Smooth muscle cell (in vitro differentiated cells): ENCODE data around the gene YWHAB. TPM values are rescaled to one million over a fixed set of nuclear protein-coding genes. Genes with fewer than 3 reads are reported as not detected.

Experiments
- DNase-seq: peaks from one replicate; lab custom pipeline; 2025; ENCODE audit not compliant: unreplicated experiment; lab: John Stamatoyannopoulos, UW
- H2AFZ ChIP-seq: fragments of 200-600 bp; sonication (generic); 2 replicates; pipeline ENCODE4 v1.6.0; 2016; ENCODE audit warnings: antibody characterized with exemption, low read depth, mild to moderate bottlenecking
- H3F3A ChIP-seq: fragments of 200-600 bp; sonication (generic); 2 replicates; pipeline ENCODE4 v1.6.0; 2017; ENCODE audit warnings: antibody characterized with exemption, low read depth
- H3K27ac ChIP-seq: fragments of 200-600 bp; sonication (generic); 2 replicates; pipeline ENCODE4 v1.5.1; 2016; ENCODE audit warnings: low read depth, mild to moderate bottlenecking
- H3K27me3 ChIP-seq: fragments of 200-600 bp; sonication (generic); 2 replicates; pipeline ENCODE4 v1.6.1; 2016; ENCODE audit warnings: low read depth, mild to moderate bottlenecking
- H3K36me3 ChIP-seq: fragments of 200-600 bp; sonication (generic); 2 replicates; pipeline ENCODE4 v1.5.1; 2016; ENCODE audit warnings: low read depth
- H3K4me1 ChIP-seq: fragments of 200-600 bp; sonication (generic); 2 replicates; pipeline ENCODE4 v1.5.1; 2016; ENCODE audit warnings: low read depth
- H3K4me2 ChIP-seq: fragments of 200-600 bp; sonication (generic); 2 replicates; pipeline ENCODE4 v1.6.0; 2016; ENCODE audit warnings: mild to moderate bottlenecking
- H3K4me3 ChIP-seq: fragments of 200-600 bp; sonication (generic); 2 replicates; pipeline ENCODE4 v1.5.1; 2016; ENCODE audit warnings: mild to moderate bottlenecking
- H3K79me2 ChIP-seq: fragments of 200-600 bp; sonication (generic); 2 replicates; pipeline ENCODE4 v1.6.0; 2016; ENCODE audit warnings: low read depth, mild to moderate bottlenecking
- H3K9ac ChIP-seq: fragments of 200-600 bp; sonication (generic); 2 replicates; pipeline ENCODE4 v1.6.0; 2016; ENCODE audit warnings: low read depth
- H3K9me3 ChIP-seq: fragments of 200-600 bp; sonication (generic); replicated peaks from 2 replicates; pipeline ENCODE4 v1.5.1; 2016; ENCODE audit warnings: low read depth
- H4K20me1 ChIP-seq: fragments of 200-600 bp; sonication (generic); 2 replicates; pipeline ENCODE4 v1.6.0; 2016; ENCODE audit warnings: low read depth
- CTCF ChIP-seq: fragments of 200-600 bp; sonication (generic); IDR thresholded peaks from 2 replicates; pipeline ENCODE4 v1.5.1; 2017; ENCODE audit warnings: borderline replicate concordance, mild to moderate bottlenecking, antibody characterized with exemption; ENCODE audit not compliant: insufficient read depth, poor library complexity, severe bottlenecking
- WGBS: methylation state at CpG from one replicate; pipeline ENCODE4 v1.1.7; 2016; ENCODE audit warnings: low lambda C conversion rate; 5-methylcytosine and 5-hydroxymethylcytosine counted together
- polyA plus RNA-seq: library from polyadenylated mRNA; unstranded; fragments of >200 nt; fragmentation: Nextera tagmentation; extraction: Ambion mirVana; gene quantifications from 2 replicates; pipeline ENCODE4 v1.2.1, GENCODE V29; 2016
- total RNA-seq: library from RNA; depleted of rRNA; stranded (reverse); fragments of >200 nt; gene quantifications from 2 replicates; pipeline ENCODE4 v1.2.3, GENCODE V29; 2014

YWHAB gene
- total and polyA plus RNA-seq, 2 experiments from 2014 or later = 99.8 to 226 TPM

GRCh38 chr20:44901974-44902373, 16.5 kb downstream of the YWHAB start:
- Histone ChIP-seq H2AFZ (no peak overlapping the region), H3K4me3 (no peak overlapping the region), H3F3A (peaks cover 35% of the 10 kb centered on the region), H3K9ac (no peak overlapping the region), H3K4me2 (no peak overlapping the region), H3K27ac (peak overlapping the region; percentile 12), H3K27me3 (no peaks in the 10 kb centered on the region), H3K36me3 (peaks cover 39% of the 10 kb centered on the region), H3K9me3 (no peaks in the 10 kb centered on the region), H3K79me2 (peaks cover 71% of the 10 kb centered on the region), H3K4me1 (no peaks in the 10 kb centered on the region), H4K20me1 (peaks cover 82% of the 10 kb centered on the region)
- TF ChIP-seq CTCF = no peak
- DNase-seq = no peak
- 92% methylated on average over 2 of the region's 2 CpGs for WGBS

GRCh38 chr20:44904377-44904776, 18.9 kb downstream of the YWHAB start:
- no peak overlapping the region for H3K4me3 ChIP-seq
- no peak overlapping the region for H3K4me2 ChIP-seq
- H2AFZ ChIP-seq = no peak overlapping the region
- H3K9me3 ChIP-seq = no peaks in the 10 kb centered on the region
- no peaks in the 10 kb centered on the region for H3K27me3 ChIP-seq
- H3K27ac ChIP-seq = no peak overlapping the region
- peaks cover 47% of the 10 kb centered on the region for H3K79me2 ChIP-seq
- H3K36me3 ChIP-seq = peaks cover 41% of the 10 kb centered on the region
- no peak for TF ChIP-seq CTCF
- peaks cover 51% of the 10 kb centered on the region for H3F3A ChIP-seq
- H3K4me1 ChIP-seq = no peaks in the 10 kb centered on the region
- WGBS = 99% methylated on average over 5 of the region's 5 CpGs
- DNase-seq = no peak
- peaks cover 58% of the 10 kb centered on the region for H4K20me1 ChIP-seq
- H3K9ac ChIP-seq = no peak overlapping the region

GRCh38 chr20:44908987-44909871, 23.7 kb downstream of the YWHAB start:
- peaks cover 9% of the 10 kb centered on the region for H3K4me1 ChIP-seq
- peaks cover 6% of the 10 kb centered on the region for H3K79me2 ChIP-seq
- H3K4me3 ChIP-seq = peak overlapping the region; percentile 65
- H3K27ac ChIP-seq = no peak overlapping the region
- peaks cover 34% of the 10 kb centered on the region for H3F3A ChIP-seq
- H3K27me3 ChIP-seq = no peaks in the 10 kb centered on the region
- 35% methylated on average over 14 of the region's 14 CpGs for WGBS
- no peak overlapping the region for H2AFZ ChIP-seq
- H3K4me2 ChIP-seq = peak overlapping the region; percentile 90
- DNase-seq = no peak
- H4K20me1 ChIP-seq = peaks cover 10% of the 10 kb centered on the region
- no peak for TF ChIP-seq CTCF
- no peaks in the 10 kb centered on the region for H3K9me3 ChIP-seq
- H3K9ac ChIP-seq = no peak overlapping the region
- H3K36me3 ChIP-seq = peaks cover 30% of the 10 kb centered on the region
